ENCODE measurements around the gene CLTCL1. TPM values are rescaled to one million over a fixed set of nuclear protein-coding genes. Genes with fewer than 3 reads are reported as not detected.

The CLTCL1 gene
- total and polyA plus RNA-seq, 9 of the 15 experiments (the other 6 are each of a cell fraction or from before 2014, with no cell fraction given) = 1.1 to 11.7 (median 5.0) TPM

DNA sequence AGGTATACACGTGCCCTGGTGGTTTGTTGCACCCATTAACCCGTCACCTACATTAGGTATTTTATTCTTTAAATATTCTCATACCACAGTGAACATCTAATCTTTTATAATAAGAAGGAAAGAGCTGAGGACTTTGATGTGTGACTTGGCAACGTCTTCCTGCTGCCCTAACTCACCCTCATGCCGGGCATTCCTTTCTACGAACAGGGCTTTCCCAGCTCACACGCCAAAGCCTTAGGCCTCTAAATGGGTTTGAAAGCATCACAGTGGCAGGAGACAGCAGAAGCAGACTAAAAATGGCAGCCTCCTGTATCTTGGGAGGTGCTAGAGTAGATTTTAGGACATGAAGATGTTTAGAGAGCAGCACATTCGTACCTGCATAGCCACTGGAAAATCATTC lies 52.6 kb downstream of the CLTCL1 start:
- ATAC-seq = no peak
- intact Hi-C loops (cut with micrococcal nuclease) = no loop called here

DNA sequence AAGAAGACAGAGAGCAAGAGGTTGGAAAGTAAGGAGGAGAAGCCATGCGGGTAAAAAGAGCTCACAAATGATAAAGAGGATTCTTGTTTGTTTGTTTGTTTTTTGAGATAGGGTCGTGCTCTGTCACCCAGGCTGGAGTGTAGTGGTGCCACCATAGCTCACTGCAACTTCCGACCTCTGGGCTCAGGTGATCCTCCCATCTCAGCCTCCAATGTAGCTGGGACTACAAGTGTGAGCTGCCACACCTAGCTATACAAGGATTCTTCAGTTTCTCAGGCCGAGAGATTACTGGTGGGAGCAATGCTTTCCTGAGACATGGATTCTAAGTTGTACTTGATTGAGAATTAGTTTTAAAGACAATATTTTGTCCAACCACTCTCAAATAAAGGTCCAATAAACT lies 55.6 kb downstream of the CLTCL1 start:
- Histone ChIP-seq H3K9ac (ENCODE audit: insufficient read depth in 1 of 2, low read depth in 2 of 2, low read length in 2 of 2) (no peak overlapping the region), H3K79me2 (ENCODE audit: control insufficient read depth, insufficient read depth, low read length) (no peaks in the 10 kb centered on the region), H3K36me3 (ENCODE audit: control insufficient read depth, insufficient read depth, low read length) (no peaks in the 10 kb centered on the region), H3K27me3 (ENCODE audit: control insufficient read depth in 2 of 2, insufficient read depth in 2 of 2, low read length in 2 of 2) (peaks cover 60 to 72% of the 10 kb centered on the region in 2 experiments), H3K9me3 (replicated peaks; ENCODE audit: control insufficient read depth, insufficient read depth, low read depth, low read length) (no peaks in the 10 kb centered on the region), H3K4me1 (replicated peaks in 1 of 2; ENCODE audit: control insufficient read depth in 2 of 2, insufficient read depth in 2 of 2, low read length in 2 of 2) (peaks cover 3 to 8% of the 10 kb centered on the region in 2 experiments; a peak in 4 of 5 replicates), H3K9me1 (ENCODE audit: control insufficient read depth, insufficient read depth, low read length) (no peaks in the 10 kb centered on the region), H2AFZ (ENCODE audit: low read depth, low read length) (no peak overlapping the region), H4K20me1 (replicated peaks; ENCODE audit: control insufficient read depth, insufficient read depth, low read length) (no peaks in the 10 kb centered on the region; the same call in 1 of the 2 replicates), H3K4me2 (ENCODE audit: insufficient read depth, low read length) (no peak overlapping the region), H3K4me3 (no peak overlapping the region), H3K27ac (ENCODE audit: extremely low read depth, low read depth, low read length) (no peak overlapping the region)
- TF ChIP-seq CAMTA2 (CRISPR knock-in tag; conservative IDR thresholded peaks at IDR 0.05) = 0 out of 2 replicates have a peak, but pooled peaks have one; percentile 60
- TF ChIP-seq HSF4 (CRISPR knock-in tag; IDR thresholded peaks at IDR 0.05; ENCODE audit: borderline replicate concordance) = no peak
- TF ChIP-seq TOE1 (IDR thresholded peaks at IDR 0.05; ENCODE audit: borderline replicate concordance) = no peak
- 0 out of 2 replicates have a peak, but pooled peaks have one; percentile 55 for TF ChIP-seq TOE1 (CRISPR knock-in tag; IDR thresholded peaks at IDR 0.05; ENCODE audit: borderline replicate concordance, low read depth)
- 0 out of 2 replicates have a peak, but pooled peaks have one; percentile 64 for TF ChIP-seq EZH2 (IDR thresholded peaks at IDR 0.05; ENCODE audit: borderline replicate concordance, low read depth, low read length)
- TF ChIP-seq, protein P1, sequence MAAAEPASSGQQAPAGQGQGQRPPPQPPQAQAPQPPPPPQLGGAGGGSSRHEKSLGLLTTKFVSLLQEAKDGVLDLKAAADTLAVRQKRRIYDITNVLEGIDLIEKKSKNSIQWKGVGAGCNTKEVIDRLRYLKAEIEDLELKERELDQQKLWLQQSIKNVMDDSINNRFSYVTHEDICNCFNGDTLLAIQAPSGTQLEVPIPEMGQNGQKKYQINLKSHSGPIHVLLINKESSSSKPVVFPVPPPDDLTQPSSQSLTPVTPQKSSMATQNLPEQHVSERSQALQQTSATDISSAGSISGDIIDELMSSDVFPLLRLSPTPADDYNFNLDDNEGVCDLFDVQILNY (CRISPR knock-in tag; IDR thresholded peaks at IDR 0.05) = peak; percentile 34; the same call in 1 of the 2 replicates
- TF ChIP-seq ZNF232 (CRISPR knock-in tag; IDR thresholded peaks at IDR 0.05) = 0 out of 2 replicates have a peak, but pooled peaks have one; percentile 24
- TF ChIP-seq SPI1 (IDR thresholded peaks at IDR 0.05; ENCODE audit: borderline replicate concordance, low read depth, low read length) = no peak
- TF ChIP-seq, protein P2, sequence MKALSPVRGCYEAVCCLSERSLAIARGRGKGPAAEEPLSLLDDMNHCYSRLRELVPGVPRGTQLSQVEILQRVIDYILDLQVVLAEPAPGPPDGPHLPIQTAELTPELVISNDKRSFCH (CRISPR knock-in tag; IDR thresholded peaks at IDR 0.05) = no peak
- TF ChIP-seq, protein P2 (tag; IDR thresholded peaks at IDR 0.05) = no peak
- ChIA-PET CTCF (ENCODE audit: low intra/inter-chr PET ratio) (no interaction called here), POLR2A (interaction anchor here (0.7 to 2.1 kb wide), 14 partner anchors 9 to 408 kb away, joined by 3 to 13 read pairs (median 4); no protein-coding TSS in a partner anchor)
- DNase-seq (ENCODE audit: extremely low read depth in 1 of 4, low spot score in 3 of 4) = no peak
- WGBS (ENCODE audit: insufficient coverage, low coverage, missing lambda C conversion rate) = 11% methylated on average over 4 of the region's 4 CpGs
- intact Hi-C loops (cut with micrococcal nuclease) (no loop called here), in situ Hi-C loops (cut with MboI) (no loop called here)
- BruUV-seq (replicated peaks) = no TSS peak
- no peak for ATAC-seq
- FAIRE-seq = no peak

More for the DNA sequence above, 52.6 kb downstream of the CLTCL1 start:
- H3K27ac ChIP-seq (ENCODE audit: extremely low read depth, low read depth, low read length) = no peak overlapping the region
- H4K20me1 ChIP-seq (replicated peaks; ENCODE audit: control insufficient read depth, insufficient read depth, low read length) = no peaks in the 10 kb centered on the region; the same call in 1 of the 2 replicates
- in situ Hi-C loops (cut with MboI) = no loop called here
- no peaks in the 10 kb centered on the region for H3K36me3 ChIP-seq (ENCODE audit: control insufficient read depth, insufficient read depth, low read length)
- FAIRE-seq (no peak), DNase-seq (ENCODE audit: extremely low read depth in 1 of 4, low spot score in 3 of 4) (no peak)
- TF ChIP-seq ELF1 (tag; IDR thresholded peaks at IDR 0.05) (no peak), ZNF764 (CRISPR knock-in tag; IDR thresholded peaks at IDR 0.05; ENCODE audit: low read depth) (0 out of 2 replicates have a peak, but pooled peaks have one; percentile 11)
- no TSS peak for BruUV-seq (replicated peaks)
- H2AFZ ChIP-seq (ENCODE audit: low read depth, low read length) = no peak overlapping the region
- H3K9me1 ChIP-seq (ENCODE audit: control insufficient read depth, insufficient read depth, low read length) = no peaks in the 10 kb centered on the region
- WGBS (ENCODE audit: insufficient coverage, low coverage, missing lambda C conversion rate) = 36% methylated on average over 7 of the region's 7 CpGs
- POLR2A ChIA-PET = interaction anchor here (0.7 to 3.8 kb wide), 5 partner anchors 10 to 37 kb away, joined by 3 to 13 read pairs (median 3); no protein-coding TSS in a partner anchor
- H3K79me2 ChIP-seq (ENCODE audit: control insufficient read depth, insufficient read depth, low read length) = no peaks in the 10 kb centered on the region
- H3K9me3 ChIP-seq (replicated peaks; ENCODE audit: control insufficient read depth, insufficient read depth, low read depth, low read length) = no peaks in the 10 kb centered on the region
- peaks cover 51 to 70% of the 10 kb centered on the region in 2 experiments for H3K27me3 ChIP-seq (ENCODE audit: control insufficient read depth in 2 of 2, insufficient read depth in 2 of 2, low read length in 2 of 2)
- CTCF ChIA-PET (ENCODE audit: low intra/inter-chr PET ratio) = no interaction called here
- no peak overlapping the region for H3K9ac ChIP-seq (ENCODE audit: insufficient read depth in 1 of 2, low read depth in 2 of 2, low read length in 2 of 2)
- no peak overlapping the region for H3K4me3 ChIP-seq
- no peak overlapping the region for H3K4me2 ChIP-seq (ENCODE audit: insufficient read depth, low read length)
- peaks cover 2 to 4% of the 10 kb centered on the region in 2 experiments; a peak in 4 of 5 replicates for H3K4me1 ChIP-seq (replicated peaks in 1 of 2; ENCODE audit: control insufficient read depth in 2 of 2, insufficient read depth in 2 of 2, low read length in 2 of 2)
